Neural crest cell (in vitro differentiated cells): ENCODE results near the gene COL5A1. TPM values are rescaled to one million over a fixed set of nuclear protein-coding genes. Genes with fewer than 3 reads are reported as not detected.

ENCODE experiments used
- DNase-seq: peaks from one replicate; pipeline ENCODE4 v3.0.0; 2021; ENCODE audit warnings: low read depth, mixed read lengths, low spot score
- H3K27ac Mint-ChIP-seq: one replicate; pipeline ENCODE4 v1.8.0; 2021; ENCODE audit warnings: mild to moderate bottlenecking, mixed read lengths; ENCODE audit not compliant: unreplicated experiment
- H3K27me3 Mint-ChIP-seq: 2 replicates; pipeline ENCODE4 v1.8.0; 2021; ENCODE audit warnings: low read depth, mild to moderate bottlenecking, mixed read lengths
- H3K36me3 Mint-ChIP-seq: 2 replicates; pipeline ENCODE4 v1.8.0; 2021; ENCODE audit warnings: low read depth, mild to moderate bottlenecking, mixed read lengths
- H3K4me1 Mint-ChIP-seq: 2 replicates; pipeline ENCODE4 v1.8.0; 2021; ENCODE audit warnings: mixed read lengths
- H3K4me3 Mint-ChIP-seq: one replicate; pipeline ENCODE4 v1.8.0; 2021; ENCODE audit warnings: mild to moderate bottlenecking, mixed read lengths
- H3K9me3 Mint-ChIP-seq: 2 replicates; pipeline ENCODE4 v1.8.0; 2021; ENCODE audit warnings: mixed read lengths
- total RNA-seq: library from RNA; stranded (reverse); gene quantifications from 2 replicates; pipeline ENCODE4 v1.2.1, GENCODE V29; 2021
- TF ChIP-seq, protein P1 (sequence below): fragments of 200-600 bp; sonication (generic); conservative IDR thresholded peaks from 2 replicates; pipeline ENCODE4 v1.5.0; 2021; ENCODE audit warnings: antibody characterized with exemption, mild to moderate bottlenecking

COL5A1 gene
- total RNA-seq, 1 donor from 2014 or later, result 19.4 TPM

DNA sequence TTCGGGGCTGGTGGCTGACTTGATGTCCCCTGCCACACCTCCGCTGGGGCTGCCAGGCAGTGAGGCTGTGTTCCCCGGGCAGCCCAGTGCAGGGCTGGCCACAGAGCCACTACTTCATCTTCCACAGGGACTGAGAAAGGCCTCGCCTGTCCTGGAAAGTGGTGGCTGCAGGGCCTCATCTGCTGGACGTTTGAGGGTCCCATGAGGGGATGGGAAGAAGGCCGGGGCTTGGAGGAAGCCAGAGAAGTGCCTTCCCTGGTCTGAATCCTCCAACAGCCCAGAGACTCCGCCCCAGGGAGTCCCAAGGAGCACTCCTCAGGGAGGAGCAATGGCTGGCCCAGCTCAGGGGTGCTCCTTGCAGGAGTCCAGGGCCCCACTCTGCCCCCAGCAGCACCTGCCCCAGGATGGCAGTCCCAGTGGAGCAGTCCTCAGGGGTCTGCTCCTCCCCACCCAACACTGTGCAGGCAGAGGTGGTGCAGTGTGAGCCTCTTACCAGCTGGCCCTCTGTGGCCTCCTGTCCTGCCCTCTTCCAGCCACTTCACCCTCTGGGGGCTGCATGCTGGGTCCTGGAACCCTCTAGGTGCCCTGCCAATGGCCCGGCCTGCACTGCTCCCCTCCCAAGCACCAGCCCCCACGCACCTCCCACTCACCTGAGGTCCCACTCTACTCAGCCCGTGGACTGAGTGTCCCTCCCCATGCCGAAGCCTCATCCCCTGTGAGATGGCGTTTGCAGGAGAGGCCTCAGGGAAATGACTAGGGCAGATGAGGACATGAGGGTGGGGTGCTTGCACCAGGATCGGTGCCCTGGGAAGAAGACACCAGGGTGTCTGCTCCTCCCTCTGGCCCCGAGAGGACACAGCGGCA is 47.3 kb upstream of the COL5A1 start:
- TF ChIP-seq, protein P1, sequence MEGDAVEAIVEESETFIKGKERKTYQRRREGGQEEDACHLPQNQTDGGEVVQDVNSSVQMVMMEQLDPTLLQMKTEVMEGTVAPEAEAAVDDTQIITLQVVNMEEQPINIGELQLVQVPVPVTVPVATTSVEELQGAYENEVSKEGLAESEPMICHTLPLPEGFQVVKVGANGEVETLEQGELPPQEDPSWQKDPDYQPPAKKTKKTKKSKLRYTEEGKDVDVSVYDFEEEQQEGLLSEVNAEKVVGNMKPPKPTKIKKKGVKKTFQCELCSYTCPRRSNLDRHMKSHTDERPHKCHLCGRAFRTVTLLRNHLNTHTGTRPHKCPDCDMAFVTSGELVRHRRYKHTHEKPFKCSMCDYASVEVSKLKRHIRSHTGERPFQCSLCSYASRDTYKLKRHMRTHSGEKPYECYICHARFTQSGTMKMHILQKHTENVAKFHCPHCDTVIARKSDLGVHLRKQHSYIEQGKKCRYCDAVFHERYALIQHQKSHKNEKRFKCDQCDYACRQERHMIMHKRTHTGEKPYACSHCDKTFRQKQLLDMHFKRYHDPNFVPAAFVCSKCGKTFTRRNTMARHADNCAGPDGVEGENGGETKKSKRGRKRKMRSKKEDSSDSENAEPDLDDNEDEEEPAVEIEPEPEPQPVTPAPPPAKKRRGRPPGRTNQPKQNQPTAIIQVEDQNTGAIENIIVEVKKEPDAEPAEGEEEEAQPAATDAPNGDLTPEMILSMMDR, result no peak
- H3K36me3 Mint-ChIP-seq, result no peaks in the 10 kb centered on the region
- no peak for DNase-seq
- no peaks in the 10 kb centered on the region for H3K4me1 Mint-ChIP-seq
- H3K9me3 Mint-ChIP-seq, result peaks cover 4% of the 10 kb centered on the region
- H3K27me3 Mint-ChIP-seq, result no peaks in the 10 kb centered on the region
- no peak overlapping the region for H3K27ac Mint-ChIP-seq
- H3K4me3 Mint-ChIP-seq, result no peak overlapping the region

DNA sequence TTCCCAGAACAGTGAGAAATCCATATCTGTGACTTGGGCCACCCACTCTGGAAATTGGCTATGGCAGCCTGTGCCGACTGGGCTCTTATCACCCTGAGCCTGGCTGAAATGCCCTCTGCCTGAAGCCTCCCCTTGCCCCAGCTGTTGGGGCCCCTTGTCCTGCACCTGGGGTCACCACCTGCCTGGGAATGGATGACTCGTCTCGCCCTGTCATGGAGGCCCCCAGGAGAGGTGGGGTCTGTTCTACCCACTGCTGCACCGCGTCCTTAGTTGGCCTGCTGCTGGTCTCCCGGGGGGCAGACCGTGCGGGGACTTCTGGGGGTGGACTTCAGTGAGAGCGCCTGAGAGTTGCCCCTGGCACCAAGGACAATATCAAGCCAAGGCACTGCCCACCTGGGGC is 46.6 kb upstream of the COL5A1 start:
- H3K36me3 Mint-ChIP-seq, result no peaks in the 10 kb centered on the region

DNA sequence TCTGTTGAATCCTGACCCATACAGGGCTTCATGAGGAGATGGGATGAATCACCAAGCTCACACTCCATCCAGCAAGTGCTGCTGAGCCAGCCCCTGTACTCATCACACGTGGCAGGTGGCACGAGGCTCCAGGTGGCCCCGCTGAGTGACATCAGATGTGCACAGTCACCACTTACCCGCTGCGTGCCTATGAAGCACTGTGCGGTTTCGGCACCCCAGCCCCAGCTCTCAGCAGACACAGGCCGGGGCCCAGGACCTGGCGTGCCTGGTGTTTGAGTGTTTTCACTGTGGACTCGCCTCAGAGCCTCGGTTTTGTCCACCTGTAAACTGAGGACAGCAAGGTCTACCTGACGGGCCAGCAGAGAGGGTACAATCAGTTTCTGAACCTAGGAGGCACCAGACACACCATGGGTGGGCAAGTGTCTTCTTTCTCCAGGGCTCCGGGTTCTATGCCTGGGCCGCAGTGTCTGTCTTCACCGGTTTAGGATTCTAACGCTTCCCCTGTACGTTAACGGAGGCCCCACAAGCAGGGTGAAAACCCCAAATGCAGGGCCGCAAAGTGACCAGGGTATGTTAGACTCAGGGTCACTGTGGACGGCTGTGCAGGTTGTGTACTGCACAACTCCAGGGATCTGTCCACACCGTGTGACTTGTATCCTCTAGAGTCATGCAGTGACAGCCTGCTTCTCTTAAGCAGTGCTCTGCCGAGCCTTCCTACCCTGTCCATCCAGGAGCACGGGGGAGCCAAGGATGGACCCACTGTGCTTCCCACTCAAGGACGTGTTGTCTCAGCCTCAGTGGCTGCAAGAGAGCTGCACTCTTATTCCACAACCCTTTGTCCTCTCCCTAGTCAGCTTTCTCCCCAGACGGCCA is 44.3 kb upstream of the COL5A1 start:
- TF ChIP-seq, protein P1, result no peak
- H3K36me3 Mint-ChIP-seq, result no peaks in the 10 kb centered on the region
- H3K27ac Mint-ChIP-seq, result no peak overlapping the region
- H3K9me3 Mint-ChIP-seq, result peaks cover 4% of the 10 kb centered on the region
- no peaks in the 10 kb centered on the region for H3K4me1 Mint-ChIP-seq
- no peak for DNase-seq
- H3K4me3 Mint-ChIP-seq, result no peak overlapping the region
- H3K27me3 Mint-ChIP-seq, result no peaks in the 10 kb centered on the region

More for the DNA sequence above, 46.6 kb upstream of the COL5A1 start:
- Mint-ChIP-seq H3K4me3 (no peak overlapping the region), H3K4me1 (no peaks in the 10 kb centered on the region), H3K27ac (no peak overlapping the region), H3K9me3 (peaks cover 4% of the 10 kb centered on the region), H3K27me3 (no peaks in the 10 kb centered on the region)
- TF ChIP-seq, protein P1, result no peak
- no peak for DNase-seq

DNA sequence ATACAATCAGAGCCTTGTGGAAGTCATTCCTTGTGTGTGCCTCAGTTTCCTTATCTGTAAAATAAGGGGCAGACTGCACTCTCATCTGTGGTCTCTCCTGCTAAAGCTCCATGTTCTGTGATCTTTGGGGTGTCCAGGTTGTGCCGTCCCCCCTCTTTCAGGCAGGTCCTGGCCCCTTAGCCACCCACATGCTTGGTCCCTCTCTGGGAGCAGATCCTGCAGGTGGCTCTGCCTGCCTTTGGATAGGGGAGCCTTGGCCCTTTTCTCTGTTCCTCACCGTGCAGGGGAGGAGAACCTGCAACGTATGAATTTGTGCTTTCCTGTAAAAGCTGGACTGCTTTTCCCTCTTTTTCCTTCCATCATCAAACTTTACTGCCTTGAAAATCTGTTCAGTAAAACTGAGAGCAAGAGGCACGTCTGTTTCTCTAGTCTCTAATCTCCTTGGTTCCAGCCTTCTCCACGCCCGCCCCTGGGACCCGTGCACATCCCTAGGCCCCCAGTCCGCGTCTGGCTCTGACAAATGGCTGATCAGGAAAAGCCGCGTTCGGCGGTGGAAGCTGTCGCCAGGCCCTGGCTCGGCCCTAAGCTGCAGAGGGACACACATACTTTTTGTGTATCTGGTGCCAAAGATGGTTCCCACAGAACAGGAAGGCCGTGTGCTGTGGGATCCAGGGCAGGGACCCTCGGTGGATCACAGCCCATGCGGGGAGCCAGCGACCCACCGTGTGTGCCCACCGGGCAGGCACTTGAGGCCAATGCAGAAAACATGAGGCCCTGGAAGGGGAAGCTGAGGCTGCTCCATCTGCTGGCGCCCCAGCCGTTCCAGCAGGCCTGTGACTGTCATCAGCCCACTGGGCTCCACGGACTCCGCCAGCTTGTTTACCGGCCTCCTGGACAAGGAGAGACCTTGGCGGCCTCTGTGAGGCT is 43.4 kb upstream of the COL5A1 start:
- H3K4me1 Mint-ChIP-seq, result peaks cover 4% of the 10 kb centered on the region
- DNase-seq, result no peak

More for the DNA sequence above, 43.4 kb upstream of the COL5A1 start:
- TF ChIP-seq, protein P1, result no peak
- H3K27me3 Mint-ChIP-seq, result no peaks in the 10 kb centered on the region
- H3K27ac Mint-ChIP-seq, result no peak overlapping the region
- no peak overlapping the region for H3K4me3 Mint-ChIP-seq
- no peaks in the 10 kb centered on the region for H3K36me3 Mint-ChIP-seq
- H3K9me3 Mint-ChIP-seq, result peaks cover 4% of the 10 kb centered on the region
